WERI-Rb-1 (cell line): ENCODE data around the gene PLEK.

ENCODE experiments used
- DNase-seq: peaks from one replicate; pipeline ENCODE4 v3.0.0-alpha.2; 2020
- H3K27ac ChIP-seq: fragments of 250-450 bp; sonication (Bioruptor Pico); 2 replicates; pipeline ENCODE4 v1.5.1; 2020; ENCODE audit warnings: mild to moderate bottlenecking, moderate library complexity
- H3K27me3 ChIP-seq: fragments of 250-450 bp; sonication (Bioruptor Pico); 2 replicates; pipeline ENCODE4 v1.5.1; 2021; ENCODE audit warnings: mild to moderate bottlenecking, low read depth, moderate library complexity; ENCODE audit not compliant: insufficient read depth, severe bottlenecking
- H3K36me3 ChIP-seq: fragments of 250-450 bp; sonication (Bioruptor Pico); 2 replicates; pipeline ENCODE4 v1.5.1; 2020; ENCODE audit warnings: mild to moderate bottlenecking, moderate library complexity
- H3K4me3 ChIP-seq: 2 replicates; pipeline ENCODE4 v1.5.1; 2011; ENCODE audit warnings: low read depth, mild to moderate bottlenecking, control low read depth, low read length
- H3K9me3 ChIP-seq: fragments of 250-450 bp; sonication (Bioruptor Pico); 2 replicates; pipeline ENCODE4 v1.5.1; 2021; ENCODE audit warnings: mild to moderate bottlenecking, moderate library complexity; ENCODE audit not compliant: severe bottlenecking
- TF ChIP-seq, protein P1 (sequence below): IDR thresholded peaks from 2 replicates; pipeline ENCODE4 v1.5.1; 2011; ENCODE audit warnings: low read depth, mild to moderate bottlenecking, control low read depth, inconsistent platforms, low read length

Gene PLEK

GRCh38 chr2:68431316-68431972, 66.4 kb downstream of the PLEK start:
- no peak overlapping the region for H3K27ac ChIP-seq

DNA sequence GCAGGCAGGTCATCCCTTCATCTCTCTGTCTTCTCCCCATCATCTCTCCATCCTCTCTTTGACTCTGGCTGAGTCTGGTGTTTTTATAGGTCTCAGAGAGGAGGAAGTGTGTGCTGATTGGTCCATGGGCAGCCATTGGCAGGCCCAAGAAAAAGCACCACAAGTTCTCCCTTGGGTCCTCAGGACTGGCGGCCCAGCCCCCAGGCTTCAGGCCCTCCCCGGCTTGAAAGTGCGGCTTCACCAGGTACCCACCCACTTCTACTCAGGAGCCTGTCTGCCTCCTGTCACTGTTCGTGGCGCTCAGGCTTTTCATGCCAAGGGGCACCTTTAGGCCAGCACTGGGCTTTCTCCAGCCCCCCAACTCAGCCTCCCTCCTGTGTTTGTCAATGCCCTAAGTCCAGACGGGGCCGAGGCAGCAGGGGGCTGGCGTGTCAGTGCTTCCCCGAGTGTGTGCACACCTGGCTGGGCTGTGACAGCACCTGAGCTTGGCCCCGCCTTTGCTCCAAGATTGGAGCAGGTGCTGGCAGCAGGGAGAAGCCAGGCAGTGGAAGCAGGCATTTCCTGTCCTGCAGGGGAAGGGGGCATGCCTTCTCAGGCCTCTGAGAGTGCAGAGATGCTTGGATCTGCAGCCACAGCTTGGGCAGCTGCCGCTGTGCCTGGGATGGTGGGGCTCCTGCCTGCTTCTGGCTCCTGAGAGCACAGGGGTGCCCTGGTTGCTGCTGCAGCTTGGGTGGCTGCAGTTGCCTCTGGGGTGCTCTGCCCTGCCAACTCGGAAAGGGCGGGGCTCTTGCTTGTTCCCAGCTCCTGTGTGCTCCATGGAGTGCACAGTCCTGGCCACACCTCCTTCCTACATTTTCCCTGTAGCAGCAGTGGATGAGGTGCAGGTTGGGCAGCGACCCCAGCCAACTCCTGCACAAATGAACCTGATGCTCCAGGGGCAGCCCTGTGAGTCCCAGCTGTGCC, 67.9 kb downstream of the PLEK start:
- H3K9me3 ChIP-seq = no peaks in the 10 kb centered on the region
- TF ChIP-seq, protein P1, sequence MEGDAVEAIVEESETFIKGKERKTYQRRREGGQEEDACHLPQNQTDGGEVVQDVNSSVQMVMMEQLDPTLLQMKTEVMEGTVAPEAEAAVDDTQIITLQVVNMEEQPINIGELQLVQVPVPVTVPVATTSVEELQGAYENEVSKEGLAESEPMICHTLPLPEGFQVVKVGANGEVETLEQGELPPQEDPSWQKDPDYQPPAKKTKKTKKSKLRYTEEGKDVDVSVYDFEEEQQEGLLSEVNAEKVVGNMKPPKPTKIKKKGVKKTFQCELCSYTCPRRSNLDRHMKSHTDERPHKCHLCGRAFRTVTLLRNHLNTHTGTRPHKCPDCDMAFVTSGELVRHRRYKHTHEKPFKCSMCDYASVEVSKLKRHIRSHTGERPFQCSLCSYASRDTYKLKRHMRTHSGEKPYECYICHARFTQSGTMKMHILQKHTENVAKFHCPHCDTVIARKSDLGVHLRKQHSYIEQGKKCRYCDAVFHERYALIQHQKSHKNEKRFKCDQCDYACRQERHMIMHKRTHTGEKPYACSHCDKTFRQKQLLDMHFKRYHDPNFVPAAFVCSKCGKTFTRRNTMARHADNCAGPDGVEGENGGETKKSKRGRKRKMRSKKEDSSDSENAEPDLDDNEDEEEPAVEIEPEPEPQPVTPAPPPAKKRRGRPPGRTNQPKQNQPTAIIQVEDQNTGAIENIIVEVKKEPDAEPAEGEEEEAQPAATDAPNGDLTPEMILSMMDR = no peak
- no peak overlapping the region for H3K27ac ChIP-seq
- no peaks in the 10 kb centered on the region for H3K27me3 ChIP-seq
- H3K36me3 ChIP-seq = no peaks in the 10 kb centered on the region
- DNase-seq = no peak
- H3K4me3 ChIP-seq = no peak overlapping the region

More at GRCh38 chr2:68431316-68431972, 66.4 kb downstream of the PLEK start:
- no peaks in the 10 kb centered on the region for H3K27me3 ChIP-seq
- H3K36me3 ChIP-seq = no peaks in the 10 kb centered on the region
- TF ChIP-seq, protein P1 = no peak
- no peak overlapping the region for H3K4me3 ChIP-seq
- no peak for DNase-seq
- H3K9me3 ChIP-seq = no peaks in the 10 kb centered on the region

- no peak for DNase-seq
- Histone ChIP-seq H3K9me3 (no peaks in the 10 kb centered on the region), H3K27ac (no peak overlapping the region), H3K36me3 (no peaks in the 10 kb centered on the region), H3K4me3 (no peak overlapping the region), H3K27me3 (no peaks in the 10 kb centered on the region)
- TF ChIP-seq, protein P1 = no peak
These were observed 69.9 kb downstream of the PLEK start for GRCh38 chr2:68434981-68435380.

- Histone ChIP-seq H3K27ac (no peak overlapping the region), H3K9me3 (no peaks in the 10 kb centered on the region), H3K36me3 (no peaks in the 10 kb centered on the region), H3K27me3 (no peaks in the 10 kb centered on the region), H3K4me3 (no peak overlapping the region)
- TF ChIP-seq, protein P1 = no peak
- no peak for DNase-seq
These were observed 70.5 kb downstream of the PLEK start for GRCh38 chr2:68435615-68436014.

GRCh38 chr2:68436270-68436669, 71.2 kb downstream of the PLEK start:
- no peaks in the 10 kb centered on the region for H3K36me3 ChIP-seq
- no peak overlapping the region for H3K27ac ChIP-seq
- no peaks in the 10 kb centered on the region for H3K9me3 ChIP-seq
- no peaks in the 10 kb centered on the region for H3K27me3 ChIP-seq
- no peak overlapping the region for H3K4me3 ChIP-seq
- TF ChIP-seq, protein P1 = no peak
- no peak for DNase-seq
